CD4-positive, alpha-beta memory T cell (primary cell): ENCODE data around the gene PDGFRA. TPM values are rescaled to one million over a fixed set of nuclear protein-coding genes. Genes with fewer than 3 reads are reported as not detected.
A peak's percentile ranks its signal among the peaks of the same experiment; 100 is the strongest.
"Not testable (repeated sequence)": the region's sequence is repeated elsewhere in the genome, so short reads cannot be mapped to it uniquely, and the experiment has no call there.

Source experiments
- CTCF ChIA-PET: fragments of 350-600 bp; sonication (Branson Sonifier 250); formaldehyde crosslinking; loops from one replicate; lab custom pipeline; 2021; ENCODE audit warnings: inconsistent platforms; ENCODE audit not compliant: partially characterized antibody; lab: Charles Lee
- POLR2A ChIA-PET: fragments of 350-600 bp; sonication (Branson Sonifier 250); formaldehyde crosslinking; loops from one replicate; lab custom pipeline; 2021; ENCODE audit not compliant: partially characterized antibody; lab: Charles Lee
- DNase-seq, 5 donors: peaks; one replicate each; pipeline versions ENCODE4 v3.0.0 to v3.0.0-alpha.2; 2020 to 2022; ENCODE audit warnings: mixed read lengths in 1 of 5
- H3K27ac ChIP-seq: one replicate; pipeline ENCODE4 v1.7.0; 2013; ENCODE audit warnings: low read depth, low read length
- H3K27me3 ChIP-seq: 2 replicates; pipeline ENCODE4 v1.7.0; 2013; ENCODE audit warnings: mild to moderate bottlenecking, low read length, moderate library complexity; ENCODE audit not compliant: insufficient read depth
- H3K36me3 ChIP-seq: 2 replicates; pipeline ENCODE4 v1.7.0; 2013; ENCODE audit warnings: mild to moderate bottlenecking, low read length, moderate library complexity; ENCODE audit not compliant: insufficient read depth
- H3K4me1 ChIP-seq: 2 replicates; pipeline ENCODE4 v1.7.0; 2013; ENCODE audit warnings: mild to moderate bottlenecking, low read length, moderate library complexity; ENCODE audit not compliant: insufficient read depth
- H3K4me3 ChIP-seq, 2 donors: one replicate each; pipeline ENCODE4 v1.7.0; 2013; ENCODE audit warnings: low read length in 2 of 2, mild to moderate bottlenecking in 1 of 2
- H3K9me3 ChIP-seq, 2 donors: one replicate each; pipeline ENCODE4 v1.7.0; 2013; ENCODE audit warnings: low read length in 2 of 2, control low read depth in 1 of 2; ENCODE audit not compliant: control insufficient read depth in 1 of 2
- H3K27ac Mint-ChIP-seq, 7 donors: one replicate each; pipeline ENCODE4 v1.8.0; 2020 to 2021; ENCODE audit warnings: mixed read lengths in 7 of 7, mild to moderate bottlenecking in 6 of 7, inconsistent platforms in 3 of 7, moderate library complexity in 3 of 7
- H3K27me3 Mint-ChIP-seq, 2 donors: one replicate each; pipeline ENCODE4 v1.8.0; 2020 to 2021; ENCODE audit warnings: mixed read lengths in 2 of 2
- H3K36me3 Mint-ChIP-seq, 2 donors: one replicate each; pipeline ENCODE4 v1.8.0; 2020 to 2021; ENCODE audit warnings: mixed read lengths in 2 of 2, inconsistent platforms in 1 of 2, mild to moderate bottlenecking in 1 of 2
- H3K4me1 Mint-ChIP-seq, 4 donors: one replicate each; pipeline ENCODE4 v1.8.0; 2020 to 2021; ENCODE audit warnings: mixed read lengths in 4 of 4, mild to moderate bottlenecking in 1 of 4
- H3K4me3 Mint-ChIP-seq, 8 donors: one replicate each; pipeline ENCODE4 v1.8.0; 2020 to 2021; ENCODE audit warnings: mixed read lengths in 8 of 8, mild to moderate bottlenecking in 7 of 8, moderate library complexity in 6 of 8, inconsistent platforms in 3 of 8
- H3K9me3 Mint-ChIP-seq, 8 donors: one replicate each; pipeline ENCODE4 v1.8.0; 2020 to 2021; ENCODE audit warnings: mixed read lengths in 8 of 8, mild to moderate bottlenecking in 5 of 8, inconsistent platforms in 3 of 8, moderate library complexity in 1 of 8
- intact Hi-C: fragments of 100-400 bp; cut with micrococcal nuclease; formaldehyde crosslinking; loops from one replicate; pipeline ENCODE4 v1.15.1; 2023
- polyA plus RNA-seq, 2 donors: library from polyadenylated mRNA; unstranded; fragments of 300-500 nt; fragmentation: Illumina TruSeq; gene quantifications; one replicate each; pipeline ENCODE4 v1.2.3, GENCODE V29; 2021
- total RNA-seq, 2 experiments: library from RNA; stranded (reverse); gene quantifications; one replicate each; pipeline ENCODE4 v1.2.3, GENCODE V29; 2021

The PDGFRA gene
- total and polyA plus RNA-seq, 4 experiments from 2014 or later, result not detected

DNA sequence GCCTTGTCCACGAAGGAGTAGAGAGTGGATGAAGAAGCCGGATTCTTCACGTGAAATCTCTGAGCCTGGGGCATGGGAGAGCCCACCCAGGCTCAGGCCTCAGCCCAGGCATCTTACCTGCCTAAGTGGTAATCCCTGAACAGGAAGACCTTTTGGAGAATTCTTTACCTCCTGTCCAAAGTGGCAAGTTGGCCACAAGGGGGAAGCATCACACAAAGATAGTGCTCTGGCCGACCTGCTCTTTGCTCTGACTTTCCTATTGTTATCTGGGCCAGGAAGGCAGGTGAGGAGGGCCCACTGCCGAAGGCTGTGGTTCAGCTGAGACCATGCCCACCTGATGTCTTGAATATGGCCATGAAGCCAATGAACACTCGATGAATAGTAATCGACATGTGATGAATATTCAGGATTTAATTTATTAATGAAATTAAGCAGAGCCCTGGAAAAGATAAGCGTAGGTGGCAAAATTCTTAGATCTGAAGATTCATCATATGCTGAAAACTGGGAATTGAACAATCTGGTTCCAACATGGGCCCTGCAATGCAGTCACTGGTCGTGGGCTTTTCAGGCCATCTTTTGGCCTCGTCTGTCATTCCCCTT is 93.8 kb downstream of the PDGFRA start:
- H3K27me3 Mint-ChIP-seq, result peaks cover 0 to 3% of the 10 kb centered on the region in 2 donors
- Histone ChIP-seq H3K4me1 (no peaks in the 10 kb centered on the region), H3K4me3 (no peak overlapping the region), H3K9me3 (no peaks in the 10 kb centered on the region), H3K36me3 (no peaks in the 10 kb centered on the region), H3K27ac (no peak overlapping the region), H3K27me3 (no peaks in the 10 kb centered on the region)
- peaks cover 0 to 7% (median 0%) of the 10 kb centered on the region in 8 donors for H3K9me3 Mint-ChIP-seq
- H3K4me1 Mint-ChIP-seq, result no peaks in the 10 kb centered on the region
- ChIA-PET CTCF (no interaction called here), POLR2A (no interaction called here)
- peak in 4 of 5 donors; percentile 26 to 40 (median 36) for DNase-seq
- intact Hi-C loops, result loop anchor here (2.0 to 10.0 kb wide), 2 partner anchors 518 to 1002 kb away; no protein-coding TSS in a partner anchor
- peak overlapping the region in 1 of 7 donors; percentile 53 for H3K27ac Mint-ChIP-seq
- no peak overlapping the region for H3K4me3 Mint-ChIP-seq
- H3K36me3 Mint-ChIP-seq, result no peaks in the 10 kb centered on the region

DNA sequence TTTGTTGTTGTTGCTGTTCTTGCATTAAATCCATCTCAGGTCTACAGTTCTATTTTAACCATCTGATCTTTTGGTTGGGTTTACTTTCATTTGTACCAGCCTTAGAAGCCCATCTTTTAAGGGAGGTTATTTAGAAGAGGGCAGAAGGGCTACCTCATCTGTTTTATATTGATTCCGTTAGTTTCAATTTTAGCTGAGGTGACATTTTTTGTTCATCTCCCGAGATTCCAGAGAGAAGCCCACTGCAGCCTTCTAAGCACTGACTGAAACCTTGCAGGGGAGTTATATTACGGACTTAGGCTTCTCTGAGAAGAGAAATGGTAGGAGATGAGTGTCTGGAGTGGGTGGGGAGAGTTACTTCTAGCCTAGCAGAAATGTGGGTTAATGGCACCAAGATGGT is 101.8 kb downstream of the PDGFRA start:
- no peaks in the 10 kb centered on the region for H3K9me3 ChIP-seq
- intact Hi-C loops, result no loop called here
- no peak overlapping the region for H3K27ac ChIP-seq
- Mint-ChIP-seq H3K36me3 (no peaks in the 10 kb centered on the region), H3K4me1 (no peaks in the 10 kb centered on the region), H3K27ac (no peak overlapping the region), H3K27me3 (no peaks in the 10 kb centered on the region), H3K4me3 (no peak overlapping the region), H3K9me3 (peaks cover 0 to 7% (median 0%) of the 10 kb centered on the region in 8 donors)
- ChIA-PET CTCF (no interaction called here), POLR2A (no interaction called here)
- no peaks in the 10 kb centered on the region for H3K4me1 ChIP-seq
- H3K36me3 ChIP-seq, result no peaks in the 10 kb centered on the region
- H3K27me3 ChIP-seq, result no peaks in the 10 kb centered on the region
- DNase-seq, result no peak
- H3K4me3 ChIP-seq, result no peak overlapping the region

DNA sequence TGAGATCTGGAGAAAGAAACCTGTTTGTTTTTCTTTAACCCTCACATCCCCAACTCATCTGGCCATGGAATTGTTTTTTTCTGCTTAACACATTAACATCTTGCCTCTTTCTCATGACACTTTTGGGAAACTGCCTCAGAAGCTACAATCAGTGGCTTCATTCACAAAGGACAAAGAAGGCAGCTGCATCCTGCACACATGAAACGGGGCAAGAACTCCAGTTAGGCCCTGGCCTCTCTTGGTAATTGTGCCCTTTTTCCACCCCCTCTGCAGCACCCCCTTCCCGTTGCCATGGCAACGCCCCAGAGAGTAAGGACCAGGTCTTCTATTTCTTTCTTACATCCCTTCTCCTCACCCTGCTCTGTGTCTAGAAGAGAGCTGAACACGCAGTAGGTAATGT is 103.4 kb downstream of the PDGFRA start:
- Histone ChIP-seq H3K36me3 (no peaks in the 10 kb centered on the region), H3K27me3 (no peaks in the 10 kb centered on the region), H3K4me3 (no peak overlapping the region), H3K9me3 (no peaks in the 10 kb centered on the region), H3K27ac (no peak overlapping the region), H3K4me1 (no peaks in the 10 kb centered on the region)
- intact Hi-C loops, result no loop called here
- H3K9me3 Mint-ChIP-seq, result peaks cover 0 to 2% (median 0%) of the 10 kb centered on the region in 8 donors
- no peaks in the 10 kb centered on the region for H3K27me3 Mint-ChIP-seq
- POLR2A ChIA-PET, result no interaction called here
- CTCF ChIA-PET, result no interaction called here
- H3K4me3 Mint-ChIP-seq, result no peak overlapping the region
- no peaks in the 10 kb centered on the region for H3K36me3 Mint-ChIP-seq
- no peak overlapping the region for H3K27ac Mint-ChIP-seq
- no peak for DNase-seq
- H3K4me1 Mint-ChIP-seq, result no peaks in the 10 kb centered on the region

DNA sequence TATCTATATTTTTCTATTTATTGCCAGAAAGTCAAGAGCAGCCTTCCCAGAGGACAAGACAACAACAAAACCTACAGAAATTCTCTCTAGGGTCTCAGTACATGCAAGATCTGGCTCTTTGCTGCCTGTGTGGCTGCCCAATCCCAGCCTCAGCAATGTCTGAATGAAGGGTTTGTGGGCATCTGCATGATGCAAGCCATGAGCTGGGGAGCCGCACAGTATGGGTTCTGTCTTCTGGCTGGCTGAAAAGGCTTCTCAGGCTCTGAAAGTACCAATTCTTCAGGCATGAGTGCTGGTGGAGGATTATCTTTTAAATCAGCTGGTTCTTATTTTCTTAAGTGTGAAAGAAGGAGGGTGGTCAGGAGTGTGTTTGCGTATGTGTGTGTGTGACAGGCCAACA is 104.6 kb downstream of the PDGFRA start:
- no peak for DNase-seq
- H3K4me1 Mint-ChIP-seq, result no peaks in the 10 kb centered on the region
- no peak overlapping the region for H3K27ac Mint-ChIP-seq
- H3K27ac ChIP-seq, result no peak overlapping the region
- no peaks in the 10 kb centered on the region for H3K27me3 ChIP-seq
- intact Hi-C loops, result no loop called here
- no peak overlapping the region for H3K4me3 Mint-ChIP-seq
- ChIA-PET POLR2A (no interaction called here), CTCF (no interaction called here)
- H3K36me3 ChIP-seq, result no peaks in the 10 kb centered on the region
- H3K27me3 Mint-ChIP-seq, result peaks cover 0 to 5% of the 10 kb centered on the region in 2 donors
- no peak overlapping the region for H3K4me3 ChIP-seq
- no peaks in the 10 kb centered on the region for H3K9me3 ChIP-seq
- peaks cover 0 to 2% (median 0%) of the 10 kb centered on the region in 8 donors for H3K9me3 Mint-ChIP-seq
- H3K4me1 ChIP-seq, result no peaks in the 10 kb centered on the region
- H3K36me3 Mint-ChIP-seq, result no peaks in the 10 kb centered on the region

DNA sequence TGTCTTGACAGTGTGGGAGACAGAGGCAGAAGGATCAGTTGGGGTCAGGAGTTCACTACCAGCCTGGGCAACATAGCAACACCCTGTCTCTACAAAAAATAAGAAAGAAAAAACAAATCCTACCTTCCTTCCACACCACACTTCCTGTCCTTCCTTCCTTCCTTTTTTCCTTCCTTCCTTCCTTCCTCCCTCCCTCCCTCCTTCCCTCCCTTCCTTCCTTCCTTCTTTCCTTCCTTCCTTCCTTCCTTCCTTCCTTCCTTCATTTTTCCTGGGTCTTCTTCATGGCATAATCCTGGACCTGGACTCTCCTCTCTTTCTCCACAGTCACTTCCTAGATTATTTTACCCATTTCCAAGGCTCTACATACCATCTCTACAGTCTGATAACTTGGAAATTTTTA is 105.7 kb downstream of the PDGFRA start:
- intact Hi-C loops, H3K4me3 Mint-ChIP-seq, H3K9me3 Mint-ChIP-seq, H3K4me3 ChIP-seq, H3K9me3 ChIP-seq, H3K36me3 Mint-ChIP-seq, H3K27me3 Mint-ChIP-seq, DNase-seq, H3K4me1 ChIP-seq, H3K27ac ChIP-seq, H3K36me3 ChIP-seq, H3K4me1 Mint-ChIP-seq, H3K27ac Mint-ChIP-seq, CTCF ChIA-PET, POLR2A ChIA-PET, H3K27me3 ChIP-seq: not testable (repeated sequence)

DNA sequence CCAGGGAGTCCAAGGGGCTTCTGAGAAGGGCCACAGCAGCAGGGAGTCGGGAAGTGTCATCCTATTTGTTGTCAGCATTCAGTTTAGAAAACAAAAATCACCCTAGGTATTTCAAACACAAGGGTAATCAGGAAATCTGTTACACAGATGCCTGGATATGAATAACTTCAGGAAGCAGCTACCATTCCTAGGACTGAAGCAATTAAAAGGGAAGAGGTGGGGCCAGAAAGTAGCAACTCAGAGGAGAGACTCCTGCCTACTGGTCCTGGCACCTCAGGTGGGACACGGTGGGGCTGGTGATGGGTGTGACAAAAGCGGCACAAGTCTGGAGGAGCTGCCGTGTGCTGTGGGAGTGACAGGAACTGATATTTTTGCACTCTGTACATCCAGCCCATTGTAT is 107.9 kb downstream of the PDGFRA start:
- no peak overlapping the region for H3K27ac ChIP-seq
- H3K27me3 Mint-ChIP-seq, result peaks cover 0 to 7% of the 10 kb centered on the region in 2 donors
- POLR2A ChIA-PET, result no interaction called here
- H3K4me3 ChIP-seq, result no peak overlapping the region
- H3K36me3 ChIP-seq, result no peaks in the 10 kb centered on the region
- intact Hi-C loops, result no loop called here
- H3K27me3 ChIP-seq, result no peaks in the 10 kb centered on the region
- peaks cover 0 to 2% (median 0%) of the 10 kb centered on the region in 8 donors for H3K9me3 Mint-ChIP-seq
- H3K36me3 Mint-ChIP-seq, result no peaks in the 10 kb centered on the region
- DNase-seq, result no peak
- H3K4me1 ChIP-seq, result no peaks in the 10 kb centered on the region
- H3K4me1 Mint-ChIP-seq, result no peaks in the 10 kb centered on the region
- no peak overlapping the region for H3K27ac Mint-ChIP-seq
- H3K4me3 Mint-ChIP-seq, result no peak overlapping the region
- CTCF ChIA-PET, result no interaction called here
- no peaks in the 10 kb centered on the region for H3K9me3 ChIP-seq

DNA sequence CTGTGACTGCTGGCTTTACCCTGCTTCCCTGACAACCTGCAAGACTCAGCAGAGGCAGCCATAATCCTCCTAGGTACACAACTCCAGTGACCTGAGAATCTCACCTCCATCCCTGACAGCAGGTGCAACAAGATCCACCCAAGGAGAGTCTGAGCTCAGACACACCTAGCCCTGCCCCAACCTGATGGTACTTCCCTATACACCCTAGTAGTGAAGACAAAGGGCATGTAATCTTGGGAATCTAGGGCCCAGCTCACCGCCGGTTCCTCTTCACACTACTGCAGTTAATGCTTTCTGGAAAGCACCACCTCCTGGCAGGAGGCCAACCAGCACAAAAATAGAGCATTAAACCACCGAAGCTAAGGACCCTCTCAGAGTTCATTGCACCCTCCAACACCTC is 113.0 kb downstream of the PDGFRA start:
- H3K27me3 Mint-ChIP-seq, intact Hi-C loops, H3K4me1 ChIP-seq, POLR2A ChIA-PET, H3K36me3 ChIP-seq, H3K27ac Mint-ChIP-seq, H3K36me3 Mint-ChIP-seq, H3K4me1 Mint-ChIP-seq, H3K4me3 ChIP-seq, H3K4me3 Mint-ChIP-seq, H3K9me3 ChIP-seq, H3K27ac ChIP-seq, H3K9me3 Mint-ChIP-seq, CTCF ChIA-PET, DNase-seq, H3K27me3 ChIP-seq: not testable (repeated sequence)
